HepG2 (cell line): ENCODE data around the gene FGD6.

ENCODE experiments used
- BHLHE40 ChIP-seq: IDR thresholded peaks from 2 replicates; pipeline ENCODE4 v1.6.1; 2011; ENCODE audit warnings: low read length, improper control_type of control experiment
- MBNL3 ChIP-seq: fragments of 250-450 bp; sonication (Bioruptor Pico); conservative IDR thresholded peaks from 2 replicates; pipeline ENCODE4 v1.8.0; 2022; ENCODE audit warnings: mild to moderate bottlenecking, inconsistent platforms
- PAWR ChIP-seq: sonication (generic); formaldehyde crosslinking; IDR thresholded peaks from 2 replicates; pipeline ENCODE4 v1.4.0; 2020; ENCODE audit warnings: missing genetic modification reagents, mild to moderate bottlenecking, borderline replicate concordance
- ZNF12 ChIP-seq: sonication (generic); formaldehyde crosslinking; IDR thresholded peaks from 2 replicates; pipeline ENCODE4 v1.5.0; 2020; ENCODE audit warnings: missing genetic modification reagents
- ZNF501 ChIP-seq: sonication (generic); formaldehyde crosslinking; IDR thresholded peaks from 2 replicates; pipeline ENCODE4 v1.5.1; 2020; ENCODE audit warnings: mild to moderate bottlenecking, moderate library complexity, missing genetic modification reagents
- TF ChIP-seq, protein P1 (sequence below): sonication (generic); formaldehyde crosslinking; IDR thresholded peaks from 2 replicates; pipeline ENCODE4 v1.5.0; 2020; ENCODE audit warnings: mild to moderate bottlenecking, missing genetic modification reagents, moderate library complexity

GRCh38 chr12:95203487-95204030 lies 13.7 kb downstream of the FGD6 start:
- no peak for TF ChIP-seq ZNF501
- TF ChIP-seq, protein P1, sequence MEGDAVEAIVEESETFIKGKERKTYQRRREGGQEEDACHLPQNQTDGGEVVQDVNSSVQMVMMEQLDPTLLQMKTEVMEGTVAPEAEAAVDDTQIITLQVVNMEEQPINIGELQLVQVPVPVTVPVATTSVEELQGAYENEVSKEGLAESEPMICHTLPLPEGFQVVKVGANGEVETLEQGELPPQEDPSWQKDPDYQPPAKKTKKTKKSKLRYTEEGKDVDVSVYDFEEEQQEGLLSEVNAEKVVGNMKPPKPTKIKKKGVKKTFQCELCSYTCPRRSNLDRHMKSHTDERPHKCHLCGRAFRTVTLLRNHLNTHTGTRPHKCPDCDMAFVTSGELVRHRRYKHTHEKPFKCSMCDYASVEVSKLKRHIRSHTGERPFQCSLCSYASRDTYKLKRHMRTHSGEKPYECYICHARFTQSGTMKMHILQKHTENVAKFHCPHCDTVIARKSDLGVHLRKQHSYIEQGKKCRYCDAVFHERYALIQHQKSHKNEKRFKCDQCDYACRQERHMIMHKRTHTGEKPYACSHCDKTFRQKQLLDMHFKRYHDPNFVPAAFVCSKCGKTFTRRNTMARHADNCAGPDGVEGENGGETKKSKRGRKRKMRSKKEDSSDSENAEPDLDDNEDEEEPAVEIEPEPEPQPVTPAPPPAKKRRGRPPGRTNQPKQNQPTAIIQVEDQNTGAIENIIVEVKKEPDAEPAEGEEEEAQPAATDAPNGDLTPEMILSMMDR (CRISPR knock-in tag), result no peak
- TF ChIP-seq ZNF12 (CRISPR knock-in tag), result no peak
- TF ChIP-seq MBNL3 (CRISPR knock-in tag), result no peak
- TF ChIP-seq PAWR (CRISPR knock-in tag), result no peak
- no peak for TF ChIP-seq BHLHE40
